K562 (cell line): ENCODE results near the gene C10orf143. TPM values are rescaled to one million over a fixed set of nuclear protein-coding genes. Genes with fewer than 3 reads are reported as not detected.

ENCODE experiments used
- ATAC-seq: fragments of 200-7000 bp; cut with Tn5 transposase; 3 replicates; pipeline ENCODE4 v1.9.1; 2020; ENCODE audit warnings: moderate library complexity
- BruUV-seq: library from RNA; stranded (reverse); fragments of 400-500 nt; replicated peaks from 2 replicates; lab custom pipeline; 2021; lab: Mats Ljungman, UMichigan
- CTCF ChIA-PET: fragments of 300-600 bp; formaldehyde crosslinking; extraction: SDS; loops from one replicate; lab custom pipeline; 2021; ENCODE audit warnings: low intra/inter-chr PET ratio; lab: Yijun Ruan, JAX
- POLR2A ChIA-PET: fragments of 300-600, 350-650 bp; sonication (Branson Sonifier 250); formaldehyde crosslinking; extraction: SDS; loops from one replicate; lab custom pipeline; 2021; ENCODE audit warnings: antibody characterized with exemption, inconsistent platforms; lab: Yijun Ruan, JAX
- DNase-seq, 4 experiments: peaks; one replicate each; pipeline versions ENCODE4 v3.0.0 to v3.0.0-alpha.2; 2011 to 2018; ENCODE audit warnings: low spot score in 3 of 4, mixed read lengths in 3 of 4; ENCODE audit errors: extremely low read depth in 1 of 4
- FAIRE-seq: peaks from 2 replicates; lab custom pipeline; 2011; peaks lifted over from hg19 to GRCh38; lab: Jason Lieb, UNC
- H2AFZ ChIP-seq: 2 replicates; pipeline ENCODE4 v1.6.0; 2011; ENCODE audit warnings: low read depth, low read length, control low read depth, inconsistent platforms
- H3K27ac ChIP-seq: fragments of 200-600 bp; 3 replicates; pipeline ENCODE4 v1.8.0; 2011; ENCODE audit warnings: low read depth, mild to moderate bottlenecking, control low read depth, inconsistent platforms, low read length, moderate library complexity, mixed read lengths; ENCODE audit errors: extremely low read depth
- H3K27me3 ChIP-seq, 2 experiments: fragments of 300-600 bp in 1 of 2; 2 replicates in 1 of 2; 3 replicates in 1 of 2; pipeline versions ENCODE4 v1.6.0 to v1.8.0; 2011; ENCODE audit warnings: inconsistent platforms in 2 of 2, low read length in 2 of 2, mild to moderate bottlenecking in 1 of 2, mixed read lengths in 1 of 2, moderate library complexity in 1 of 2; ENCODE audit not compliant: control insufficient read depth in 2 of 2, insufficient read depth in 2 of 2
- H3K36me3 ChIP-seq: fragments of 300-600 bp; 3 replicates; pipeline ENCODE4 v1.8.0; 2011; ENCODE audit warnings: mild to moderate bottlenecking, low read length, inconsistent platforms; ENCODE audit not compliant: control insufficient read depth, insufficient read depth
- H3K4me1 ChIP-seq, 2 experiments: fragments of 200-600 bp in 1 of 2; replicated peaks in 1 of 2; 2 replicates in 1 of 2; 3 replicates in 1 of 2; pipeline versions ENCODE4 v1.5.1 to v1.8.0; 2011; ENCODE audit warnings: inconsistent platforms in 2 of 2, low read length in 2 of 2, mild to moderate bottlenecking in 1 of 2, mixed read lengths in 1 of 2, moderate library complexity in 1 of 2; ENCODE audit not compliant: control insufficient read depth in 2 of 2, insufficient read depth in 2 of 2
- H3K4me2 ChIP-seq: 2 replicates; pipeline ENCODE4 v1.6.1; 2011; ENCODE audit warnings: low read length, control low read depth, inconsistent platforms, mixed read lengths; ENCODE audit not compliant: insufficient read depth
- H3K4me3 ChIP-seq: fragments of 200-600 bp; sonication (generic), shearing (Covaris generic); 2 replicates; pipeline ENCODE4 v1.5.1; 2016; ENCODE audit warnings: control low read depth, inconsistent platforms
- H3K79me2 ChIP-seq: fragments of 200-600 bp; 3 replicates; pipeline ENCODE4 v1.8.0; 2011; ENCODE audit warnings: low read length, inconsistent platforms; ENCODE audit not compliant: control insufficient read depth, insufficient read depth
- H3K9ac ChIP-seq, 2 experiments: 2 replicates each; pipeline versions ENCODE4 v1.6.0 to v1.6.1; 2011; ENCODE audit warnings: low read depth in 2 of 2, low read length in 2 of 2, control low read depth in 1 of 2, inconsistent platforms in 1 of 2, mild to moderate bottlenecking in 1 of 2, mixed read lengths in 1 of 2; ENCODE audit not compliant: insufficient read depth in 1 of 2
- H3K9me1 ChIP-seq: one replicate; pipeline ENCODE4 v1.6.0; 2011; ENCODE audit warnings: inconsistent platforms, mild to moderate bottlenecking, low read length, moderate library complexity; ENCODE audit not compliant: control insufficient read depth, insufficient read depth
- H3K9me3 ChIP-seq: replicated peaks from 2 replicates; pipeline ENCODE4 v1.5.1; 2011; ENCODE audit warnings: low read depth, low read length, inconsistent platforms; ENCODE audit not compliant: control insufficient read depth, insufficient read depth
- H4K20me1 ChIP-seq: replicated peaks from 2 replicates; pipeline ENCODE4 v1.6.1; 2011; ENCODE audit warnings: low read length, inconsistent platforms, mixed read lengths; ENCODE audit not compliant: control insufficient read depth, insufficient read depth
- BCL6 ChIP-seq: fragments of 250-450 bp; sonication (Bioruptor Pico); IDR thresholded peaks from 2 replicates; pipeline ENCODE4 v1.4.0; 2020
- CBFA2T2 ChIP-seq: fragments of 450-650 bp; conservative IDR thresholded peaks from 2 replicates; pipeline ENCODE4 v1.6.1; 2017; ENCODE audit warnings: mild to moderate bottlenecking
- CREBBP ChIP-seq: IDR thresholded peaks from one replicate; pipeline ENCODE4 v1.6.1; 2012; ENCODE audit warnings: low read depth, mild to moderate bottlenecking, control low read depth, inconsistent platforms, low read length
- DEAF1 ChIP-seq: fragments of 450-650 bp; formaldehyde crosslinking; IDR thresholded peaks from 2 replicates; pipeline ENCODE4 v1.4.0; 2020; ENCODE audit warnings: mild to moderate bottlenecking, moderate library complexity
- ETV1 ChIP-seq: fragments of 450-650 bp; conservative IDR thresholded peaks from 2 replicates; pipeline ENCODE4 v1.6.1; 2016; ENCODE audit warnings: missing genetic modification characterization, control low read depth, low read depth, missing compliant biosample characterization
- ILK ChIP-seq: fragments of 450-650 bp; IDR thresholded peaks from 2 replicates; pipeline ENCODE4 v1.6.1; 2016; ENCODE audit warnings: missing genetic modification characterization, low read depth, mild to moderate bottlenecking, missing compliant biosample characterization, moderate library complexity, borderline replicate concordance
- KAT8 ChIP-seq: fragments of 450-650 bp; IDR thresholded peaks from 2 replicates; pipeline ENCODE4 v1.6.1; 2016; ENCODE audit warnings: low read depth, mild to moderate bottlenecking
- MAFF ChIP-seq: IDR thresholded peaks from 2 replicates; pipeline ENCODE4 v1.6.1; 2012; ENCODE audit warnings: low read length, improper control_type of control experiment
- RBM34 ChIP-seq: fragments of 200-400 bp; formaldehyde crosslinking; IDR thresholded peaks from 2 replicates; pipeline ENCODE4 v1.6.1; 2018; ENCODE audit warnings: low read length, borderline replicate concordance; ENCODE audit not compliant: insufficient read depth
- ZC3H8 ChIP-seq: fragments of 450-650 bp; IDR thresholded peaks from 2 replicates; pipeline ENCODE4 v1.6.1; 2017
- ZNF318 ChIP-seq, 2 experiments: fragments of 450-650 bp; IDR thresholded peaks; 2 replicates each; pipeline ENCODE4 v1.6.1; 2016; ENCODE audit warnings: mild to moderate bottlenecking in 2 of 2, borderline replicate concordance in 1 of 2, low read depth in 1 of 2, moderate library complexity in 1 of 2
- ZNF76 ChIP-seq: fragments of 250-450 bp; sonication (Bioruptor Pico); IDR thresholded peaks from 2 replicates; pipeline ENCODE4 v1.4.0; 2020; ENCODE audit warnings: mild to moderate bottlenecking, moderate library complexity, borderline replicate concordance
- WGBS: fragments of 100-300 bp; shearing (Covaris generic); methylation state at CpG from one replicate; pipeline ENCODE4 v1.1.6; 2016; ENCODE audit warnings: low coverage, mixed read lengths; ENCODE audit not compliant: insufficient coverage; ENCODE audit errors: missing lambda C conversion rate; 5-methylcytosine and 5-hydroxymethylcytosine counted together
- in situ Hi-C: fragments of 300-500 bp; cut with MboI; formaldehyde crosslinking; loops from 4 replicates; pipeline ENCODE4 v1.15.0; 2018; ENCODE audit warnings: inconsistent platforms, mixed read lengths
- intact Hi-C: fragments of 100-400 bp; cut with micrococcal nuclease; formaldehyde crosslinking; loops from 2 replicates; pipeline ENCODE4 v1.14.2; 2022
- polyA plus RNA-seq, 8 experiments: library from polyadenylated mRNA; depleted of rRNA in 4 of 8; stranded (reverse) in 5 of 8; unstranded in 3 of 8; fragments of >200 nt; fragmentation: Nextera tagmentation in 2 of 8; fragmentation: Illumina TruSeq in 1 of 8; extraction: Ambion mirVana in 2 of 8; extraction: Trizol in 1 of 8; gene quantifications; 2 replicates each; pipeline versions ENCODE4 v1.2.1 to v1.2.3, GENCODE V29; 2011 to 2014; ENCODE audit warnings: inconsistent platforms in 1 of 8, missing spikeins in 1 of 8
- total RNA-seq, 7 experiments: library from RNA; depleted of rRNA in 6 of 7; stranded (reverse); fragments of >200 nt in 6 of 7; fragmentation: Illumina TruSeq in 2 of 7; extraction: Trizol in 2 of 7; gene quantifications; 2 replicates each; pipeline versions ENCODE4 v1.2.1 to v1.2.3, GENCODE V29; 2011 to 2021; ENCODE audit warnings: low replicate concordance in 1 of 7

C10orf143 gene
- total and polyA plus RNA-seq, 9 of the 15 experiments (the other 6 are each of a cell fraction or from before 2014, with no cell fraction given), result 0.07 to 0.42 (median 0.25) TPM; not detected in 2

- no peaks in the 10 kb centered on the region for H3K79me2 ChIP-seq
- WGBS, result 2% methylated on average over 7 of the region's 8 CpGs
- ChIA-PET POLR2A (no interaction called here), CTCF (no interaction called here)
- H2AFZ ChIP-seq, result no peak overlapping the region
- TF ChIP-seq RBM34, result no peak
- no peak for TF ChIP-seq CREBBP
- no peak for TF ChIP-seq ZNF318 (IDR thresholded peaks at IDR 0.05; ENCODE audit: borderline replicate concordance in 1 of 2, low read depth in 1 of 2)
- no peak for TF ChIP-seq ZC3H8
- TF ChIP-seq ILK (tag), result no peak
- no peak for TF ChIP-seq KAT8
- TF ChIP-seq ETV1, result no peak
- TF ChIP-seq DEAF1 (CRISPR knock-in tag), result no peak
- TF ChIP-seq ZNF76 (CRISPR knock-in tag), result no peak
- TF ChIP-seq MAFF, result no peak
- TF ChIP-seq BCL6 (CRISPR knock-in tag), result no peak
- no peak for TF ChIP-seq CBFA2T2
- in situ Hi-C loops (no loop called here), intact Hi-C loops (no loop called here)
- H3K4me3 ChIP-seq, result no peak overlapping the region
- H3K27ac ChIP-seq, result no peak overlapping the region
- no peak overlapping the region for H3K4me2 ChIP-seq
- DNase-seq (no peak), ATAC-seq (no peak), FAIRE-seq (no peak)
- no peaks in the 10 kb centered on the region for H3K36me3 ChIP-seq
- BruUV-seq, result no TSS peak
- peaks cover 3 to 17% of the 10 kb centered on the region in 2 experiments; a peak in 4 of 5 replicates for H3K27me3 ChIP-seq
- H3K4me1 ChIP-seq, result peaks cover 0 to 11% of the 10 kb centered on the region in 2 experiments; a peak in 2 of 5 replicates
- no peaks in the 10 kb centered on the region; the same call in 1 of the 2 replicates for H4K20me1 ChIP-seq
- H3K9me1 ChIP-seq, result no peaks in the 10 kb centered on the region
- no peak overlapping the region for H3K9ac ChIP-seq
- H3K9me3 ChIP-seq, result no peaks in the 10 kb centered on the region
These were observed 67.1 kb downstream of the C10orf143 start for GRCh38 chr10:130043491-130043890.
